Transverse colon (tissue), 4 donors: ENCODE results near the gene SCMH1. TPM values are rescaled to one million over a fixed set of nuclear protein-coding genes. Genes with fewer than 3 reads are reported as not detected.

Source experiments
- DNase-seq: peaks from one replicate; pipeline ENCODE4 v3.0.0-alpha.2; 2019
- H3K27ac ChIP-seq, 4 donors: fragments of 200-600 bp; sonication (generic); 2 replicates each; pipeline ENCODE4 v1.5.1; 2016 to 2018; ENCODE audit warnings: inconsistent platforms in 4 of 4
- H3K27me3 ChIP-seq: fragments of 200-600 bp; sonication (generic); 2 replicates; pipeline ENCODE4 v1.5.1; 2017; ENCODE audit warnings: inconsistent platforms
- H3K36me3 ChIP-seq, 4 donors: fragments of 200-600 bp; sonication (generic); 2 replicates each; pipeline ENCODE4 v1.5.1; 2017 to 2019; ENCODE audit warnings: inconsistent platforms in 4 of 4
- H3K4me1 ChIP-seq, 4 donors: fragments of 200-600 bp; sonication (generic); 2 replicates each; pipeline ENCODE4 v1.5.1; 2017 to 2020; ENCODE audit warnings: inconsistent platforms in 4 of 4
- H3K4me3 ChIP-seq, 4 donors: fragments of 200-600 bp; sonication (generic); 1 replicate in 1 of 4; 2 replicates in 3 of 4; pipeline versions ENCODE4 v1.5.1 to v1.6.1; 2017 to 2019; ENCODE audit warnings: inconsistent platforms in 4 of 4
- H3K9me3 ChIP-seq, 2 donors: fragments of 200-600 bp; sonication (generic); 2 replicates each; pipeline ENCODE4 v1.5.1; 2017 to 2019; ENCODE audit warnings: inconsistent platforms in 2 of 2
- EP300 ChIP-seq: sonication (generic); formaldehyde crosslinking; IDR thresholded peaks from one replicate; pipeline ENCODE4 v1.6.1; 2017; ENCODE audit warnings: antibody characterized with exemption, low read depth
- POLR2A ChIP-seq: fragments of 450-650 bp; IDR thresholded peaks from one replicate; pipeline ENCODE4 v1.6.1; 2016; ENCODE audit warnings: antibody characterized with exemption, mild to moderate bottlenecking, moderate library complexity
- POLR2AphosphoS5 ChIP-seq, 3 donors: sonication (generic); formaldehyde crosslinking; IDR thresholded peaks; one replicate each; pipeline ENCODE4 v1.6.1; 2016; ENCODE audit warnings: antibody characterized with exemption in 3 of 3
- WGBS, 2 donors: methylation state at CpG; one replicate each; pipeline ENCODE4 v1.1.5; 2018; ENCODE audit warnings: low coverage in 1 of 2; 5-methylcytosine and 5-hydroxymethylcytosine counted together
- in situ Hi-C, 4 donors: fragments of 200-750 bp; cut with MboI; loops; one replicate each; pipeline versions ENCODE4 v1.15.0 to v1.15.1; 2017; ENCODE audit warnings: low sequenced_read_pairs in 3 of 4, low pct_ligation_motif_present in 1 of 4, low pct_unique_long_range_greater_than_20kb in 1 of 4
- intact Hi-C: fragments of 100-400 bp; cut with DNase I; formaldehyde crosslinking; loops from one replicate; pipeline ENCODE4 v1.15.1; 2023; ENCODE audit warnings: low total_unique reads
- total RNA-seq, 4 donors: library from RNA; depleted of rRNA; stranded (reverse); fragments of >200 nt; gene quantifications; one replicate each; pipeline ENCODE4 v1.1.0, GENCODE V29; 2016
- TF ChIP-seq, protein P1 (sequence below), 5 experiments: fragments of 200-600 bp in 3 of 5; fragments of 450-650 bp in 2 of 5; sonication (generic) in 3 of 5; IDR thresholded peaks; 1 replicate in 2 of 5; 2 replicates in 3 of 5; pipeline ENCODE4 v1.5.1; 2016 to 2017; ENCODE audit warnings: antibody characterized with exemption in 5 of 5, inconsistent platforms in 3 of 5, mild to moderate bottlenecking in 2 of 5, moderate library complexity in 1 of 5

The SCMH1 gene
- total RNA-seq, 4 donors from 2014 or later, result 24.5 to 66.8 (median 49.1) TPM

DNA sequence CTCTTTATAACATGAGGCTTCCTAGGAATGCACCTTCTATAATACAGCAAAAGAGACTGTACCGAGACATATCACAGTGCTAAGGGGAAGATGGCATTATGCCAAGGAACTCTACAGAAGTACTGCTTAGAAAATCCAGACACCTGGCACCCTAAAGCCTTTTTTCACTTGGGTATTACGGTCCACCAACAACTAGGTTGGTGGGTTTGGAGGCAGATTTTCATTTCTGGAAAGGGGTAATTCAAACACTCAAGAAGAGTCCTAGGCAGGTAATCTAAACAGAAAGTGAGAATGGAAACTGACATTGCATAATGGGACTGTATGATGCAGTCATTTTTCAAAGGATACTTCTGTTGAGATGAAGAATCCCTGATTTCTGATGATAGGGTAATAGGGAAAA, 19.6 kb downstream of the SCMH1 start:
- H3K27ac ChIP-seq, result no peak overlapping the region
- 28 to 65% methylated on average over 2 of the region's 2 CpGs for WGBS, 2 donors
- no peak overlapping the region for H3K4me3 ChIP-seq
- TF ChIP-seq, protein P1, sequence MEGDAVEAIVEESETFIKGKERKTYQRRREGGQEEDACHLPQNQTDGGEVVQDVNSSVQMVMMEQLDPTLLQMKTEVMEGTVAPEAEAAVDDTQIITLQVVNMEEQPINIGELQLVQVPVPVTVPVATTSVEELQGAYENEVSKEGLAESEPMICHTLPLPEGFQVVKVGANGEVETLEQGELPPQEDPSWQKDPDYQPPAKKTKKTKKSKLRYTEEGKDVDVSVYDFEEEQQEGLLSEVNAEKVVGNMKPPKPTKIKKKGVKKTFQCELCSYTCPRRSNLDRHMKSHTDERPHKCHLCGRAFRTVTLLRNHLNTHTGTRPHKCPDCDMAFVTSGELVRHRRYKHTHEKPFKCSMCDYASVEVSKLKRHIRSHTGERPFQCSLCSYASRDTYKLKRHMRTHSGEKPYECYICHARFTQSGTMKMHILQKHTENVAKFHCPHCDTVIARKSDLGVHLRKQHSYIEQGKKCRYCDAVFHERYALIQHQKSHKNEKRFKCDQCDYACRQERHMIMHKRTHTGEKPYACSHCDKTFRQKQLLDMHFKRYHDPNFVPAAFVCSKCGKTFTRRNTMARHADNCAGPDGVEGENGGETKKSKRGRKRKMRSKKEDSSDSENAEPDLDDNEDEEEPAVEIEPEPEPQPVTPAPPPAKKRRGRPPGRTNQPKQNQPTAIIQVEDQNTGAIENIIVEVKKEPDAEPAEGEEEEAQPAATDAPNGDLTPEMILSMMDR (IDR thresholded peaks at IDR 0.05), result no peak
- TF ChIP-seq POLR2A, result no peak
- TF ChIP-seq EP300, result no peak
- no peak for TF ChIP-seq POLR2AphosphoS5 (IDR thresholded peaks at IDR 0.05)
- peaks cover 0 to 5% of the 10 kb centered on the region in 2 donors for H3K9me3 ChIP-seq
- in situ Hi-C loops (no loop called here), intact Hi-C loops (loop anchor here (5.0 kb wide), 1 partner anchor 1295 kb away; no protein-coding TSS in a partner anchor)
- no peaks in the 10 kb centered on the region for H3K27me3 ChIP-seq
- DNase-seq, result no peak
- peaks cover 0 to 24% (median 12%) of the 10 kb centered on the region in 4 donors for H3K4me1 ChIP-seq
- no peaks in the 10 kb centered on the region for H3K36me3 ChIP-seq

DNA sequence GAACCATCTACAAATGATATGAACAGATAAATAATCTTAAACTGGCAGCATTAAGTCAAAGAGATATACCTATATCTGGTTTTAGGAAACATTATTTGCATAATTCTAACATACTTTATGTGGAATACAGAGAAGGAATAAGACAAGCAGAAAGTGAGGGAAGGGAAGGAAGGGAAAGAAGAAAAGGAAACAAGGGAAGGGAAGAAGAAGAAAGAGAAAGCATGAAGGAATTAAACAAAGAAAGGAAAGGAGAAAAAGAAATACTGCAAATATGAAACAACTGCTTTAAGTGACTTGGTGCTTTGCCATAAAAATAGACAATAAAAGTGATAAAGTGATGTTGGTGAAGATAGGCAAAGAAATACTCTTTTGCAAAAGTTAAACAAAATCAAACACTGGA, 20.1 kb downstream of the SCMH1 start:
- peaks cover 0 to 19% (median 8%) of the 10 kb centered on the region in 4 donors for H3K4me1 ChIP-seq
- no peak overlapping the region for H3K4me3 ChIP-seq
- intact Hi-C loops (loop anchor here (5.0 kb wide), 1 partner anchor 1295 kb away; no protein-coding TSS in a partner anchor), in situ Hi-C loops (no loop called here)
- DNase-seq, result no peak
- TF ChIP-seq EP300 (no peak), POLR2A (no peak), POLR2AphosphoS5 (IDR thresholded peaks at IDR 0.05) (no peak)
- TF ChIP-seq, protein P1 (IDR thresholded peaks at IDR 0.05), result no peak
- no peaks in the 10 kb centered on the region for H3K36me3 ChIP-seq
- peaks cover 0 to 5% of the 10 kb centered on the region in 2 donors for H3K9me3 ChIP-seq
- no peaks in the 10 kb centered on the region for H3K27me3 ChIP-seq
- H3K27ac ChIP-seq, result no peak overlapping the region

DNA sequence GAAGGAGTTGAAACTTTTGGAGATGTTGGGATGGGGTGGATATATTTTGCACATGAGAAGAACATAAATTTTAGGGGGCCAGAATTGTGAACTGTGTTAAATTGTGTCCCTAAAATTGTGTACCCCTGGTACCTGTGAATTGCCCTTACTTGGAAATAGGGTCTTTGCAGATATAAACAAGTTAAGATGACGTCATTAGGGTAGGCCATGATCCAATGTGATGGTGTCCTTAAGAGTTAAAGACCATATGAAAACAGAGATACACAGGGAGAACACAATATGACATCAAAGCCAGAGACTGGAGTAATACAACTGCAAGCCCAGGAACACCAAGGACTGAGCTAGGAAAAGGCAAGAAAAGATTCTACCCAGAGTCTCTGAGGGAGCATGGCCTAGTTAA, 24.0 kb downstream of the SCMH1 start:
- Histone ChIP-seq H3K36me3 (no peaks in the 10 kb centered on the region), H3K4me1 (peaks cover 0 to 10% (median 6%) of the 10 kb centered on the region in 4 donors), H3K27ac (no peak overlapping the region), H3K4me3 (no peak overlapping the region), H3K27me3 (no peaks in the 10 kb centered on the region), H3K9me3 (peaks cover 0 to 5% of the 10 kb centered on the region in 2 donors)
- intact Hi-C loops (no loop called here), in situ Hi-C loops (no loop called here)
- WGBS, 2 donors, result 93 to 100% methylated on average over 1 of the region's 1 CpG
- no peak for TF ChIP-seq POLR2A
- no peak for TF ChIP-seq EP300
- TF ChIP-seq POLR2AphosphoS5 (IDR thresholded peaks at IDR 0.05), result no peak
- TF ChIP-seq, protein P1 (IDR thresholded peaks at IDR 0.05), result no peak
- no peak for DNase-seq

DNA sequence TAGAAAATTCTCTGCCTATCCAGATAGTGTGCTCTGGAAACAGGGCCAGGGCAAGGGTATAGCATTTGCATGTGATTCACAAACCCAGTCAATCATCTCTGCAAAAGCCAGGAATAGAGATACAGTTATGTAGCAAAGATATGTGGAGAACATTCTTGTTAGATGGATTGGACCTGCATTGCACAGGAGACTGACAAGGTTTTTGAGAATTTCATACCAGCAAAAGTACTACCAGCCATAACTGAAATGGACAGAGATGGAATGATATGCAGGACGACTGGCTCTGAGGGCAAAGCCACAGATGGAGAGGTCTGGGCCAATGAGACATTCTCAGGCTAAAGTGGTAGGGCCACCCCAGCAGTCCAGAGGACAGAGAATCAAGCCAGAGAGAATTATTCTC, 24.7 kb downstream of the SCMH1 start:
- no peak for DNase-seq
- 89% methylated on average over 1 of the region's 1 CpG; no CpG with 5 or more reads in 1 of the 2 donors for WGBS, 2 donors
- no peaks in the 10 kb centered on the region for H3K36me3 ChIP-seq
- intact Hi-C loops, result no loop called here
- TF ChIP-seq EP300, result no peak
- no peak overlapping the region for H3K27ac ChIP-seq
- H3K4me3 ChIP-seq, result no peak overlapping the region
- H3K27me3 ChIP-seq, result no peaks in the 10 kb centered on the region
- in situ Hi-C loops, result no loop called here
- peaks cover 0 to 5% of the 10 kb centered on the region in 2 donors for H3K9me3 ChIP-seq
- H3K4me1 ChIP-seq, result peaks cover 0 to 8% (median 6%) of the 10 kb centered on the region in 4 donors

DNA sequence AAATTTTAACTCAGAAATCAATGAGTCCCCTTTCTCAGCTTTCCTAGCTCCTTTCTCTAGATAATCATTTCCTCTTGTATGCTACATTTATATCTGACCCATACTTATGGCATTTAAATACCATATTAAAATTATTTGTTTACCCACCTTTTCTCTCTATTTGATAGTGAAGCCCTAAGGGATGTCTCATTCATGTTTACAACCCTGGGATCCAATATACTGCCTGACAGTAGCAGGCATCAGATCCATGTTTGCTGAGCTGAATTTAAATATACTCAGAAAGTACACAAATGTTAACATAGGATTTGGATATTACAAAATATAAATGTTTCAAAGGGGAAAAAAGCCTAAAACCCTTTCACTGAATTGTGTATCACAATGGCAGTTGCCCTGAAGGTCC, 26.5 kb downstream of the SCMH1 start:
- TF ChIP-seq POLR2A (no peak), EP300 (no peak), POLR2AphosphoS5 (IDR thresholded peaks at IDR 0.05) (no peak)
- TF ChIP-seq, protein P1 (IDR thresholded peaks at IDR 0.05), result no peak
- no peaks in the 10 kb centered on the region for H3K36me3 ChIP-seq
- H3K4me3 ChIP-seq, result no peak overlapping the region
- in situ Hi-C loops (no loop called here), intact Hi-C loops (no loop called here)
- H3K4me1 ChIP-seq, result peaks cover 0 to 5% (median 1%) of the 10 kb centered on the region in 4 donors
- no peak overlapping the region for H3K27ac ChIP-seq
- H3K9me3 ChIP-seq, result peaks cover 0 to 5% of the 10 kb centered on the region in 2 donors
- H3K27me3 ChIP-seq, result no peaks in the 10 kb centered on the region
- no peak for DNase-seq
